Measurements from ENCODE around the gene RALY. TPM values are rescaled to one million over a fixed set of nuclear protein-coding genes. Genes with fewer than 3 reads are reported as not detected.

Gene RALY
- total RNA-seq, 1 experiment from 2014 or later: 275 TPM

- peaks cover 35% of the 10 kb centered on the region for H3K4me1 Mint-ChIP-seq (ENCODE audit: low read depth, unreplicated experiment)
- no peak overlapping the region for H3K4me3 Mint-ChIP-seq (ENCODE audit: low read depth, unreplicated experiment)
- BruUV-seq (replicated peaks): no TSS peak
- no peaks in the 10 kb centered on the region for H3K27me3 Mint-ChIP-seq (ENCODE audit: unreplicated experiment)
- CTCF ChIA-PET: interaction anchor here (0.6 kb wide), 1 partner anchor 654 kb away, joined by 3 read pairs; no protein-coding TSS in a partner anchor
- TF ChIP-seq, protein P1, sequence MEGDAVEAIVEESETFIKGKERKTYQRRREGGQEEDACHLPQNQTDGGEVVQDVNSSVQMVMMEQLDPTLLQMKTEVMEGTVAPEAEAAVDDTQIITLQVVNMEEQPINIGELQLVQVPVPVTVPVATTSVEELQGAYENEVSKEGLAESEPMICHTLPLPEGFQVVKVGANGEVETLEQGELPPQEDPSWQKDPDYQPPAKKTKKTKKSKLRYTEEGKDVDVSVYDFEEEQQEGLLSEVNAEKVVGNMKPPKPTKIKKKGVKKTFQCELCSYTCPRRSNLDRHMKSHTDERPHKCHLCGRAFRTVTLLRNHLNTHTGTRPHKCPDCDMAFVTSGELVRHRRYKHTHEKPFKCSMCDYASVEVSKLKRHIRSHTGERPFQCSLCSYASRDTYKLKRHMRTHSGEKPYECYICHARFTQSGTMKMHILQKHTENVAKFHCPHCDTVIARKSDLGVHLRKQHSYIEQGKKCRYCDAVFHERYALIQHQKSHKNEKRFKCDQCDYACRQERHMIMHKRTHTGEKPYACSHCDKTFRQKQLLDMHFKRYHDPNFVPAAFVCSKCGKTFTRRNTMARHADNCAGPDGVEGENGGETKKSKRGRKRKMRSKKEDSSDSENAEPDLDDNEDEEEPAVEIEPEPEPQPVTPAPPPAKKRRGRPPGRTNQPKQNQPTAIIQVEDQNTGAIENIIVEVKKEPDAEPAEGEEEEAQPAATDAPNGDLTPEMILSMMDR (IDR thresholded peaks at IDR 0.05; ENCODE audit: unreplicated experiment): no peak
- intact Hi-C loops (cut with micrococcal nuclease; ENCODE audit: unreplicated experiment): no loop called here
- H3K27ac Mint-ChIP-seq (ENCODE audit: unreplicated experiment): peak overlapping the region; percentile 21
- peaks cover 9% of the 10 kb centered on the region for H3K36me3 Mint-ChIP-seq (ENCODE audit: insufficient read depth, unreplicated experiment)
- no peak for DNase-seq
- H3K9me3 Mint-ChIP-seq (ENCODE audit: low read depth, unreplicated experiment): no peaks in the 10 kb centered on the region
Observed at GRCh38 chr20:34047010-34047687, 53.4 kb downstream of the RALY start.

GRCh38 chr20:34047917-34048316, 54.2 kb downstream of the RALY start:
- Mint-ChIP-seq H3K36me3 (ENCODE audit: insufficient read depth, unreplicated experiment) (peaks cover 9% of the 10 kb centered on the region), H3K4me1 (ENCODE audit: low read depth, unreplicated experiment) (peaks cover 35% of the 10 kb centered on the region), H3K9me3 (ENCODE audit: low read depth, unreplicated experiment) (no peaks in the 10 kb centered on the region), H3K27ac (ENCODE audit: unreplicated experiment) (no peak overlapping the region), H3K4me3 (ENCODE audit: low read depth, unreplicated experiment) (no peak overlapping the region), H3K27me3 (ENCODE audit: unreplicated experiment) (no peaks in the 10 kb centered on the region)
- intact Hi-C loops (cut with micrococcal nuclease; ENCODE audit: unreplicated experiment): no loop called here
- TF ChIP-seq, protein P1 (IDR thresholded peaks at IDR 0.05; ENCODE audit: unreplicated experiment): no peak
- no peak for DNase-seq
- CTCF ChIA-PET: no interaction called here
- BruUV-seq (replicated peaks): no TSS peak

DNA sequence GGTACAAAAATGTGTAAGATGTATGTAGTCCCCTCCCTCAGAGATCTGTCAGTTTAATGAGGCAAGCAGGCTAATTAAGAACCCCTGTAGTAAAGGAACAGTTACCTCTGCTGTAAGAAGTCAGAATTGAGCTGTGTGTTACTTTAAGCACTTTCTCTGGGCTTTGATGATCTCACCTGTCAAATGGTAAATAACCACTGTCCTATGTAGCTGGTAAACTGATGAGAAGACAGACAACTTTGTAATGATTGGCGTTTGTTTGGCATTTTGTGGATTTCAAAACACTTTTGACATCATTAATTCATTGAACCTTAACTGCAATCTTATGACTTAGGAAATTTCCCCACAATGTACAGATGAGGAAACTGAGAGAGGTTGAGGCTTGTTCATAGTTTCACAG, 55.7 kb downstream of the RALY start:
- Mint-ChIP-seq H3K9me3 (ENCODE audit: low read depth, unreplicated experiment) (no peaks in the 10 kb centered on the region), H3K4me1 (ENCODE audit: low read depth, unreplicated experiment) (peaks cover 27% of the 10 kb centered on the region), H3K27ac (ENCODE audit: unreplicated experiment) (no peak overlapping the region), H3K4me3 (ENCODE audit: low read depth, unreplicated experiment) (no peak overlapping the region), H3K36me3 (ENCODE audit: insufficient read depth, unreplicated experiment) (peaks cover 9% of the 10 kb centered on the region), H3K27me3 (ENCODE audit: unreplicated experiment) (no peaks in the 10 kb centered on the region)
- BruUV-seq (replicated peaks): no TSS peak
- TF ChIP-seq, protein P1 (IDR thresholded peaks at IDR 0.05; ENCODE audit: unreplicated experiment): no peak
- intact Hi-C loops (cut with micrococcal nuclease; ENCODE audit: unreplicated experiment): no loop called here
- CTCF ChIA-PET: interaction anchor here (0.5 to 1.5 kb wide), 6 partner anchors 9 to 738 kb away, joined by 3 to 4 read pairs (median 3); no protein-coding TSS in a partner anchor
- no peak for DNase-seq

- Mint-ChIP-seq H3K4me1 (ENCODE audit: low read depth, unreplicated experiment) (peaks cover 23% of the 10 kb centered on the region), H3K27me3 (ENCODE audit: unreplicated experiment) (no peaks in the 10 kb centered on the region), H3K9me3 (ENCODE audit: low read depth, unreplicated experiment) (no peaks in the 10 kb centered on the region), H3K4me3 (ENCODE audit: low read depth, unreplicated experiment) (no peak overlapping the region), H3K36me3 (ENCODE audit: insufficient read depth, unreplicated experiment) (peaks cover 9% of the 10 kb centered on the region), H3K27ac (ENCODE audit: unreplicated experiment) (no peak overlapping the region)
- BruUV-seq (replicated peaks): no TSS peak
- intact Hi-C loops (cut with micrococcal nuclease; ENCODE audit: unreplicated experiment): no loop called here
- TF ChIP-seq, protein P1 (IDR thresholded peaks at IDR 0.05; ENCODE audit: unreplicated experiment): no peak
- CTCF ChIA-PET: interaction anchor here (0.5 to 1.5 kb wide), 5 partner anchors 8 to 737 kb away, joined by 3 to 4 read pairs (median 3); no protein-coding TSS in a partner anchor
- DNase-seq: no peak
Observed at GRCh38 chr20:34049897-34050695, 56.4 kb downstream of the RALY start.

Data from Calu3 (cell line).